Adipose tissue (tissue), 3 donors: ENCODE results near the gene SMAD2. TPM values are rescaled to one million over a fixed set of nuclear protein-coding genes. Genes with fewer than 3 reads are reported as not detected.
"Not testable (repeated sequence)": the region's sequence is repeated elsewhere in the genome, so short reads cannot be mapped to it uniquely, and the experiment has no call there.

ENCODE experiments used
- H3K27ac ChIP-seq: one replicate; pipeline ENCODE4 v1.5.1; 2013; ENCODE audit warnings: low read depth, low read length
- WGBS, 3 donors: extraction: QIAGEN DNeasy Blood & Tissue Kit; methylation state at CpG; one replicate each; pipeline ENCODE4 v1.1.7; 2013; 5-methylcytosine and 5-hydroxymethylcytosine counted together
- polyA plus RNA-seq, 3 donors: library from polyadenylated mRNA; stranded (reverse); fragments of 200-250 nt; gene quantifications; one replicate each; pipeline ENCODE4 v1.2.3, GENCODE V29; 2013
- donor health status: healthy with polysubstance abuse.
- donor health status: Bipolar disorder and iron deficiency.
- donor health status: healthy.

SMAD2 gene
- polyA plus RNA-seq = 10 to 100 TPM; 34.1 to 48.6 (median 48.1) TPM

GRCh38 chr18:47930199-47930930 is at the start of gene SMAD2:
TSS of gene SMAD2 (minus strand) at chr18:47930659. CDS start at chr18:47896756, 33,903 bp downstream.
- WGBS, 3 donors = 1 to 3% (median 1%) methylated on average over 42 to 90 of the region's 93 CpGs

DNA sequence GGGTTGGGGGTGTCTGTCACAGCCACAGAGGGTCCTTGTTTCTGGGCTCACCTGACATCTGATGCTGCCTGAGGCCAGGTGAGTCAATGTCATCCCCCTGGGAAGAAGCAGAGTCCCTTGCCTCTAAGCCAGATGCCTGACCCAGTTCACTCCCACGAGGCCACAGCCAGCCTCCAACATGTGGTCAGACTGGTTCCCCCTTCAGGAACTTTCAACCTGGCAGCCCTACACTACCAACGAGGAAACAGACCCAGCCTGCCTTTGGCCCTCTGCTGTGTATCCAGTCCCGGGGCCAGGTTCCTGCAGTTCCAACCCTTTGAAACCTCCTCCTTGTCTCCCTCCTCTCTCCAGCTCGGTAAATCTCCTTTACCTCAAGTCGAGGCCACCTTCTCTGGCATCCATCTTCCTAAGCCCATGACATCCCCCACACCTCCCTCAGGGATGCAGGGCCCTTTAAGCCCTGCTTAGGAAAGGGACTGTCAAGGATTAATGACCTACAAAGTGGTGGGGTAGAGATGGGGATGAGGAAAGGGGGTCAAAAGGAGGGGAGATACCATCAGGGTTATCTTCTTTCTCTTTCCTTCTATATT is 49.2 kb upstream of the SMAD2 start:
- 42 to 54% (median 49%) methylated on average over 4 to 5 of the region's 5 CpGs for WGBS, 3 donors

More at GRCh38 chr18:47930199-47930930, at the start of gene SMAD2:
- peak within 1 kb of the TSS; percentile 93 for H3K27ac ChIP-seq

GRCh38 chr18:47978603-47979002 is 48.1 kb upstream of the SMAD2 start:
- 71 to 90% (median 87%) methylated on average over 1 of the region's 1 CpG for WGBS, 3 donors
- H3K27ac ChIP-seq = no peak overlapping the region

More for the DNA sequence above, 49.2 kb upstream of the SMAD2 start:
- no peak overlapping the region for H3K27ac ChIP-seq

GRCh38 chr18:47978141-47978540 is 47.7 kb upstream of the SMAD2 start:
- WGBS, 3 donors = 91 to 100% (median 96%) methylated on average over 2 of the region's 2 CpGs
- no peak overlapping the region for H3K27ac ChIP-seq

GRCh38 chr18:47975701-47976100 is 45.2 kb upstream of the SMAD2 start:
- 55 to 67% (median 56%) methylated on average over 4 of the region's 4 CpGs for WGBS, 3 donors
- H3K27ac ChIP-seq = no peak overlapping the region

GRCh38 chr18:47975105-47975504 is 44.6 kb upstream of the SMAD2 start:
- WGBS, 3 donors = 66 to 76% (median 70%) methylated on average over 5 of the region's 5 CpGs

GRCh38 chr18:47970664-47971531 is 40.4 kb upstream of the SMAD2 start:
- 65 to 79% (median 67%) methylated on average over 9 of the region's 9 CpGs for WGBS, 3 donors
- H3K27ac ChIP-seq = no peak overlapping the region

More at GRCh38 chr18:47975105-47975504, 44.6 kb upstream of the SMAD2 start:
- H3K27ac ChIP-seq = no peak overlapping the region

GRCh38 chr18:47969816-47970215 is 39.4 kb upstream of the SMAD2 start:
- 79 to 84% (median 80%) methylated on average over 4 of the region's 4 CpGs for WGBS, 3 donors
- no peak overlapping the region for H3K27ac ChIP-seq

DNA sequence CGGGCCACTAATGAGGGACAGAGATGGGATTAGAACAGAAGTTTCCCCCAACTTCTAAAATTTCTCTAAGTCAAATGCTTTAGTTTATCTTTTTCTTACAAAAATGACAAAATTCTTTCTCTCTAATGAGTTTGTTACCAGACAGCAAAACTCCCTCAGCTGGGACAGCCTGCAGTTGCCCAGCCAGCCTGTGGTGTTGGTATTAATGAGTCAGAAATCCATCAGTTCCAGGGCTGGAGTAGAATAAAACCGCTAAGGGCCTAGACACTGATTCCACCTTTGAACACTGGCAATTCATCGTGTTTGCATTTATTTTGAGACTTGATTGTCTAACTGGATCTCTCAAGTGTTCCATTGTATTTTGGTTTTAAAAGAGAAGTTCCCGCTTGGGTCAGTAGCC is 38.3 kb upstream of the SMAD2 start:
- WGBS, 3 donors = 82 to 87% (median 83%) methylated on average over 4 of the region's 4 CpGs
- no peak overlapping the region for H3K27ac ChIP-seq

DNA sequence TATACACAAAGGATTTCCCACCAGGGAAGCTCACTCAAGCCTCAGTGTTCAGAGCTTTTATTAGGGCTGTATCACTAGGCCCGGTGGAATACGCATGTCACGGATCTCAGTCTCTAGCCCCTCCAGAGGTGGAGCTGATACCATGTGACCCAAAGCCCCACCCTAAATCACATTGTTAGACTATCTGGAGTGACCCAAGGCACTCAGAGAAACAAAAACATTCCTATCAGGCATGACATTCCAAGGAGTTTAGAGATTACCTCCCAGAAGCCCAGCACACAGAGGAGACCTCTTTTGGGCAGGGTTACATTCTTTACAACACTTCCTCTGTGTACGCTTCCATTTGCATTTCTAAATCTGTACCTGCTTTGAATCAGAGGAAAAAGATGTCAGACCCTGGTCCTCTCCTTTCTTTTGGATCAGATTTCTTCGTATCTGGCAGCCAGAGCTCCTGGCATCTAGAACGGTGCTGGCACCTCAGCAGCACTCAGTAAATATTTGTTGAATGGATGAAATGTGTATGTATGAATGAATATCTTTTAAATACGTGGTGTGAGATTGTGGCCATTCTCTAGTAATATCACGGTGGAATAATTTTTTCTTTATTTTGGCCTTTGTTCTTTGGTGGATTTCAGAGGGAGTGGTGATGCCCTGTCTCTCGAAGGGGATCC is 37.7 kb upstream of the SMAD2 start:
- 47 to 83% (median 72%) methylated on average over 9 of the region's 9 CpGs for WGBS, 3 donors
- no peak overlapping the region for H3K27ac ChIP-seq

- 83 to 89% (median 86%) methylated on average over 4 of the region's 4 CpGs for WGBS, 3 donors
Measured at GRCh38 chr18:47964053-47964452, 33.6 kb upstream of the SMAD2 start.

GRCh38 chr18:47961003-47961402 is 30.5 kb upstream of the SMAD2 start:
- not testable (repeated sequence) for H3K27ac ChIP-seq
- WGBS, 3 donors = 96 to 99% (median 98%) methylated on average over 7 of the region's 7 CpGs

More at GRCh38 chr18:47964053-47964452, 33.6 kb upstream of the SMAD2 start:
- no peak overlapping the region for H3K27ac ChIP-seq

GRCh38 chr18:47953471-47953931 is 23.0 kb upstream of the SMAD2 start:
- no peak overlapping the region for H3K27ac ChIP-seq
- 22 to 45% (median 28%) methylated on average over 6 of the region's 6 CpGs for WGBS, 3 donors

- WGBS, 3 donors = 70 to 78% (median 74%) methylated on average over 2 of the region's 2 CpGs
Measured at GRCh38 chr18:47950511-47950910, 20.1 kb upstream of the SMAD2 start.

GRCh38 chr18:47949202-47949601 is 18.7 kb upstream of the SMAD2 start:
- no peak overlapping the region for H3K27ac ChIP-seq
- 55 to 60% (median 56%) methylated on average over 2 of the region's 2 CpGs for WGBS, 3 donors

More at GRCh38 chr18:47950511-47950910, 20.1 kb upstream of the SMAD2 start:
- H3K27ac ChIP-seq = no peak overlapping the region

- WGBS, 3 donors = 88 to 97% (median 93%) methylated on average over 4 of the region's 4 CpGs
- no peak overlapping the region for H3K27ac ChIP-seq
Measured at GRCh38 chr18:47946889-47947288, 16.4 kb upstream of the SMAD2 start.

DNA sequence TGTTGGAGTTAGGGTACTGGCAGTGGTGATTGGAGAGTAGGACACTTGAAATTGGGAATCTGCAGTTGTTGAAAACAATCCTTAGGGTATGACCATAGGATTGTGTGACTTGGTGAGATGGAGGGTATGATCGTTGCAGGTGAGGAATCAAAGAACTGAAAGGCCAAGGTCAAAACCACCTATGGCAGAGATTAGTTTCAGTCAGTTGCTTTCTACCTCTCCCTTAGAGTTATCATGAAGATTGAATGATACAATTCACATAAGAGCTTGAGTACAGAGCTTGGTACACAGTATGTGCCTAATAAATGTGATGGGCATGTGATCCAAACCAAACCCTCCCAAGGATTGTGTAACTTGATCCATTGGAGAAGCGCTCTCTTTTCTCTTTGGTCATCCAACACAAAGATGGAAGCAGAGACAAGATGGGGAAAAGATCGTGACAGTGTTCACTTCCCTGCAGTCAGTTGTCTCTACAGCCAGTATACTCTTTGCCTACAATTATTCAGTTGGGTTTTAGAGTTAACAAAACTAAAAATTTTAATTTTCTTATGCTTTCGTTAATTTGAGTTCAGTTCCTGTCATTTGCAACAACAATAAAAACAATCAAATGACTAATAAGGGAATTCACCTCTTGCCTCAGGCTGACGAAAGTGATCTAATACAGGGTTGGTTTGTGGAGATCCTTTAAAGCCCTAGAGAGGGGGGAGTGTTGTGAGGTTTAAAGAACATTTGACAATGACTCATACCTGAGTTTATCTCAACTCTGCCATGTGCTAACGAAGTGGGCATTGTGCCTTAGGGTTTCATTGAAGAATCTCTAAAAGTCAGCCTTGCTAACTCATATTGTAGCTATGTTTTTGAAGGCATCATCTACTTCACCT is 14.8 kb upstream of the SMAD2 start:
- 74 to 83% (median 80%) methylated on average over 6 of the region's 6 CpGs for WGBS, 3 donors
- H3K27ac ChIP-seq = no peak overlapping the region
